Measurements from ENCODE around the gene DDX1. TPM values are rescaled to one million over a fixed set of nuclear protein-coding genes. Genes with fewer than 3 reads are reported as not detected.

The DDX1 gene
- total and polyA plus RNA-seq, 10 donors = 32.6 to 62.0 (median 48.3) TPM

- DNase-seq = no peak
- Histone ChIP-seq H3K27me3 (replicated peaks in 1 of 7) (peaks cover 0 to 3% (median 0%) of the 10 kb centered on the region in 7 donors), H3K4me1 (peaks cover 0 to 7% (median 0%) of the 10 kb centered on the region in 6 donors), H3K27ac (no peak overlapping the region), H3K4me3 (no peak overlapping the region), H3K9me3 (peaks cover 0 to under 1% (median 0%) of the 10 kb centered on the region in 8 donors), H3K36me3 (no peaks in the 10 kb centered on the region)
- 75 to 87% (median 86%) methylated on average over 7 of the region's 7 CpGs for WGBS, 5 donors
- intact Hi-C loops (cut with DNase I; ENCODE audit: low total_unique reads) = no loop called here
- TF ChIP-seq POLR2AphosphoS5 (IDR thresholded peaks at IDR 0.05) (no peak), CTCF (IDR thresholded peaks at IDR 0.05 in 8 of 11, conservative IDR thresholded peaks at IDR 0.05 in 3 of 11) (no peak)
Observed at GRCh38 chr2:15673919-15674636, 82.4 kb downstream of the DDX1 start.

GRCh38 chr2:15674637-15675455 lies 83.2 kb downstream of the DDX1 start:
- Histone ChIP-seq H3K4me3 (no peak overlapping the region), H3K27me3 (replicated peaks in 1 of 7) (peaks cover 0 to 3% (median 0%) of the 10 kb centered on the region in 7 donors), H3K36me3 (no peaks in the 10 kb centered on the region), H3K9me3 (peaks cover 0 to 6% (median 0%) of the 10 kb centered on the region in 8 donors), H3K4me1 (peaks cover 0 to 7% (median 0%) of the 10 kb centered on the region in 6 donors), H3K27ac (no peak overlapping the region)
- TF ChIP-seq CTCF (IDR thresholded peaks at IDR 0.05 in 8 of 11, conservative IDR thresholded peaks at IDR 0.05 in 3 of 11) = no peak
- no peak for TF ChIP-seq POLR2AphosphoS5 (IDR thresholded peaks at IDR 0.05)
- TF ChIP-seq POLR2A (IDR thresholded peaks at IDR 0.05) = no peak
- WGBS, 5 donors = 89 to 96% (median 92%) methylated on average over 16 of the region's 16 CpGs
- intact Hi-C loops (cut with DNase I; ENCODE audit: low total_unique reads) = no loop called here
- no peak for DNase-seq

- Histone ChIP-seq H3K9me3 (peaks cover 0 to 6% (median 0%) of the 10 kb centered on the region in 8 donors), H3K27ac (no peak overlapping the region), H3K36me3 (no peaks in the 10 kb centered on the region), H3K4me1 (peaks cover 0 to 4% (median 0%) of the 10 kb centered on the region in 6 donors), H3K27me3 (replicated peaks in 1 of 7) (peaks cover 0 to 3% (median 0%) of the 10 kb centered on the region in 7 donors), H3K4me3 (no peak overlapping the region)
- DNase-seq = no peak
- intact Hi-C loops (cut with DNase I; ENCODE audit: low total_unique reads) = no loop called here
- TF ChIP-seq POLR2AphosphoS5 (IDR thresholded peaks at IDR 0.05) (no peak), CTCF (IDR thresholded peaks at IDR 0.05 in 8 of 11, conservative IDR thresholded peaks at IDR 0.05 in 3 of 11) (no peak), POLR2A (IDR thresholded peaks at IDR 0.05) (no peak)
- 67 to 76% (median 74%) methylated on average over 10 of the region's 10 CpGs for WGBS, 5 donors
Observed at GRCh38 chr2:15675456-15676195, 84.0 kb downstream of the DDX1 start.

Measured in spleen (tissue), 11 donors.